ENCODE results near the gene PPP1R3D. TPM values are rescaled to one million over a fixed set of nuclear protein-coding genes. Genes with fewer than 3 reads are reported as not detected.

The PPP1R3D gene
- total RNA-seq, 1 experiment from 2014 or later = 3.1 TPM

DNA sequence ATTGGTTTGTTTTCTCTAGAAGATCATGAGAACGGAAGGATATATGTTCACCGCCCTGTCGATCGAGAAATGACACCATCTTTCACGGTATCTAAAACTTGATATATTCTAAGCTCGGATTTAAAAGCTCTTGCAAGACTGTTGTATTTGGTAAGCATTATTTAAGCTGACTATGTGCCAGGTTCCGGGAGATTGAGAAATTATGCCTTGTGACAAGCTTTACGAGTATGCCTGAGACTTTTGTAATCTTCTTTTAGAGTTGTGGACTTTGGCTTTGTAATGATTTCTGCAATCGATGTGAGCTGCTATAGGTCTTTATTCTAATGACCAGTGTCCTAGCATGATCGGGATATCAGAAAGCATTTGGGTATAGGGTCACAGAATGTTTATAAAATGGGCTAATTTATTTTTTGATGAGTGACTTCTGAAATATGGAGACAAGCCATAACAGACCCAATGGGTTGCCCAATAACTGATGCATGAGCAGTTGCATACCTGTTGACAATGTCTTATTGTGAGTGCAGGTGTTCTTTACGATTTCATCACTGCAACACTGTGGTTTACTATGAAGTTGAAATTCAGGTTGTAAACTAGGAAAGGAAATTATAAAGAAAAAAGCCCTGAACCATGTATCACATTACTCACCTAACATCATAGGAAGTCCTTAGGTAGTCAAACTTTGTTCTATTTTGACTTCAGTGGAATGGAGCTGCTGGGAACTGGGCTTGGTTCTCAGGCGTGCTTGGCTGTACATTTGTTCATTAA is 32.1 kb upstream of the PPP1R3D start:
- no peak overlapping the region for H2BK15ac ChIP-seq (ENCODE audit: low read depth, low read length)
- no peak overlapping the region for H2BK120ac ChIP-seq (ENCODE audit: low read depth, low read length, poor library complexity, severe bottlenecking)
- no peak overlapping the region for H3K4me2 ChIP-seq (ENCODE audit: insufficient read depth, insufficient read length, low read length)
- no peak overlapping the region for H2AFZ ChIP-seq (ENCODE audit: low read length)
- H3K9me3 ChIP-seq (ENCODE audit: control insufficient read depth, low read depth, low read length) = no peaks in the 10 kb centered on the region
- Mint-ChIP-seq H3K9me3 (no peaks in the 10 kb centered on the region), H3K36me3 (ENCODE audit: insufficient read depth in 1 of 3, low read depth in 3 of 3) (no peaks in the 10 kb centered on the region), H3K27me3 (ENCODE audit: low read depth) (no peaks in the 10 kb centered on the region), H3K4me3 (no peak overlapping the region), H3K4me1 (peaks cover 0 to 2% of the 10 kb centered on the region in 2 experiments; a peak in 1 of 4 replicates), H3K27ac (no peak overlapping the region)
- no peak overlapping the region for H3K14ac ChIP-seq (ENCODE audit: insufficient read depth, low read length)
- no peak overlapping the region for H2BK20ac ChIP-seq (ENCODE audit: low read depth, low read length, poor library complexity, severe bottlenecking)
- H3K23me2 ChIP-seq (ENCODE audit: insufficient read length, low read depth, low read length, poor library complexity, severe bottlenecking) = no peaks in the 10 kb centered on the region
- H2BK5ac ChIP-seq (ENCODE audit: insufficient read length, low read length) = no peak overlapping the region
- TF ChIP-seq, protein P1, sequence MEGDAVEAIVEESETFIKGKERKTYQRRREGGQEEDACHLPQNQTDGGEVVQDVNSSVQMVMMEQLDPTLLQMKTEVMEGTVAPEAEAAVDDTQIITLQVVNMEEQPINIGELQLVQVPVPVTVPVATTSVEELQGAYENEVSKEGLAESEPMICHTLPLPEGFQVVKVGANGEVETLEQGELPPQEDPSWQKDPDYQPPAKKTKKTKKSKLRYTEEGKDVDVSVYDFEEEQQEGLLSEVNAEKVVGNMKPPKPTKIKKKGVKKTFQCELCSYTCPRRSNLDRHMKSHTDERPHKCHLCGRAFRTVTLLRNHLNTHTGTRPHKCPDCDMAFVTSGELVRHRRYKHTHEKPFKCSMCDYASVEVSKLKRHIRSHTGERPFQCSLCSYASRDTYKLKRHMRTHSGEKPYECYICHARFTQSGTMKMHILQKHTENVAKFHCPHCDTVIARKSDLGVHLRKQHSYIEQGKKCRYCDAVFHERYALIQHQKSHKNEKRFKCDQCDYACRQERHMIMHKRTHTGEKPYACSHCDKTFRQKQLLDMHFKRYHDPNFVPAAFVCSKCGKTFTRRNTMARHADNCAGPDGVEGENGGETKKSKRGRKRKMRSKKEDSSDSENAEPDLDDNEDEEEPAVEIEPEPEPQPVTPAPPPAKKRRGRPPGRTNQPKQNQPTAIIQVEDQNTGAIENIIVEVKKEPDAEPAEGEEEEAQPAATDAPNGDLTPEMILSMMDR (conservative IDR thresholded peaks at IDR 0.05) = no peak
- no peak for DNase-seq
- no peak overlapping the region for H3T11ph ChIP-seq (ENCODE audit: low read length)
- H3K4me1 ChIP-seq (ENCODE audit: insufficient read depth, low read length) = no peaks in the 10 kb centered on the region
- H3K4ac ChIP-seq (ENCODE audit: low read depth, low read length) = no peak overlapping the region
- no CpG with 5 or more reads among the region's 12 CpGs for WGBS (ENCODE audit: extremely low coverage, insufficient read length, low lambda C conversion rate)
- no peak overlapping the region for H3K56ac ChIP-seq (ENCODE audit: insufficient read length, low read depth, low read length)
- no peak overlapping the region for H4K91ac ChIP-seq (ENCODE audit: insufficient read length, low read depth, low read length)
- no peak overlapping the region for H3K9ac ChIP-seq (ENCODE audit: extremely low read depth, insufficient read length, low read length)
- H3K79me1 ChIP-seq (ENCODE audit: insufficient read depth, low read depth, low read length, poor library complexity, severe bottlenecking) = no peaks in the 10 kb centered on the region
- no peak overlapping the region for H4K5ac ChIP-seq (ENCODE audit: insufficient read length, low read depth, low read length)
- no peak overlapping the region for H3K27ac ChIP-seq (ENCODE audit: insufficient read length, low read depth, low read length)
- no peaks in the 10 kb centered on the region for H4K20me1 ChIP-seq (ENCODE audit: control insufficient read depth, insufficient read depth, insufficient read length)
- H4K8ac ChIP-seq (replicated peaks; ENCODE audit: insufficient read length, low read depth, low read length) = no peak overlapping the region
- H2AK5ac ChIP-seq (ENCODE audit: insufficient read length, low read length) = no peak overlapping the region
- H3K79me2 ChIP-seq (ENCODE audit: insufficient read depth, low read length) = no peaks in the 10 kb centered on the region
- no peak overlapping the region for H3K23ac ChIP-seq (ENCODE audit: insufficient read length, low read depth, low read length)
- no peaks in the 10 kb centered on the region for H3K27me3 ChIP-seq (ENCODE audit: insufficient read depth, low read length)
- H2BK12ac ChIP-seq (ENCODE audit: insufficient read length, low read depth, low read length) = no peak overlapping the region
- H3K18ac ChIP-seq (ENCODE audit: insufficient read length, low read depth, low read length) = no peak overlapping the region

Data from H9 (cell line).